ENCODE results near the gene CNTNAP2. TPM values are rescaled to one million over a fixed set of nuclear protein-coding genes. Genes with fewer than 3 reads are reported as not detected.

Gene CNTNAP2
- total RNA-seq, 1 donor = 7.6 TPM

DNA sequence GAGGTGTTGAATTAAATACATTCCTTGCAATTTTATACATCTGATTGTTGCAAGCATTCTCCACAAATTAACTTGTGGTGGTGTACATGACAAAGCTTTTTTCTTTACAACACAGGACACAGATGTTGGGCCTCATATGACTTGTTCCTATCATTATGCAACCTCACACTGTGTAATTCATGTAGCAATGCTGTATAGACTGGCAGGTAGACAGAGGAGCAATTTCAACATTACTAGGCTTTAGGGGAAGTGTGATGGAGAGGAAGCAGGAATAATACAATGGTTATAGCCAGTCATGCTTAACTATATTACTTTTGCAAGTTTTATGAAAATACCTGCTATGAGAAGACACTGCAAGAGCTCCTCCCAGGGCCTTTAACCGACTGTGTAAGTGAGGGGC, 832.1 kb downstream of the CNTNAP2 start:
- no peak for DNase-seq (ENCODE audit: insufficient read length, low spot score, missing footprints)
- Histone ChIP-seq H3K4me3 (ENCODE audit: insufficient read depth, low read length) (no peak overlapping the region), H3K4me1 (ENCODE audit: insufficient read depth, low read length) (no peaks in the 10 kb centered on the region), H3K4me2 (ENCODE audit: insufficient read depth, low read length) (no peak overlapping the region), H3K36me3 (ENCODE audit: insufficient read depth, low read length) (no peaks in the 10 kb centered on the region), H3K27ac (ENCODE audit: low read depth, low read length) (no peak overlapping the region), H3K79me2 (ENCODE audit: insufficient read depth, low read length) (no peaks in the 10 kb centered on the region), H3K9me3 (ENCODE audit: low read depth, low read length) (no peaks in the 10 kb centered on the region), H4K20me1 (ENCODE audit: insufficient read depth, low read length) (no peaks in the 10 kb centered on the region), H2AFZ (ENCODE audit: low read length) (no peak overlapping the region), H3K27me3 (ENCODE audit: insufficient read depth, low read length) (no peaks in the 10 kb centered on the region)
- TF ChIP-seq, protein P1, sequence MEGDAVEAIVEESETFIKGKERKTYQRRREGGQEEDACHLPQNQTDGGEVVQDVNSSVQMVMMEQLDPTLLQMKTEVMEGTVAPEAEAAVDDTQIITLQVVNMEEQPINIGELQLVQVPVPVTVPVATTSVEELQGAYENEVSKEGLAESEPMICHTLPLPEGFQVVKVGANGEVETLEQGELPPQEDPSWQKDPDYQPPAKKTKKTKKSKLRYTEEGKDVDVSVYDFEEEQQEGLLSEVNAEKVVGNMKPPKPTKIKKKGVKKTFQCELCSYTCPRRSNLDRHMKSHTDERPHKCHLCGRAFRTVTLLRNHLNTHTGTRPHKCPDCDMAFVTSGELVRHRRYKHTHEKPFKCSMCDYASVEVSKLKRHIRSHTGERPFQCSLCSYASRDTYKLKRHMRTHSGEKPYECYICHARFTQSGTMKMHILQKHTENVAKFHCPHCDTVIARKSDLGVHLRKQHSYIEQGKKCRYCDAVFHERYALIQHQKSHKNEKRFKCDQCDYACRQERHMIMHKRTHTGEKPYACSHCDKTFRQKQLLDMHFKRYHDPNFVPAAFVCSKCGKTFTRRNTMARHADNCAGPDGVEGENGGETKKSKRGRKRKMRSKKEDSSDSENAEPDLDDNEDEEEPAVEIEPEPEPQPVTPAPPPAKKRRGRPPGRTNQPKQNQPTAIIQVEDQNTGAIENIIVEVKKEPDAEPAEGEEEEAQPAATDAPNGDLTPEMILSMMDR (IDR thresholded peaks at IDR 0.05; ENCODE audit: extremely low read depth, low read depth, low read length) = no peak

- no peaks in the 10 kb centered on the region for H3K79me2 ChIP-seq (ENCODE audit: insufficient read depth, low read length)
- no peak for DNase-seq (ENCODE audit: insufficient read length, low spot score, missing footprints)
- no peaks in the 10 kb centered on the region for H4K20me1 ChIP-seq (ENCODE audit: insufficient read depth, low read length)
- no peaks in the 10 kb centered on the region for H3K27me3 ChIP-seq (ENCODE audit: insufficient read depth, low read length)
- H3K9me3 ChIP-seq (ENCODE audit: low read depth, low read length) = no peaks in the 10 kb centered on the region
- TF ChIP-seq, protein P1 (IDR thresholded peaks at IDR 0.05; ENCODE audit: extremely low read depth, low read depth, low read length) = no peak
- peak overlapping the region; percentile 37 for H2AFZ ChIP-seq (ENCODE audit: low read length)
- no peak overlapping the region for H3K27ac ChIP-seq (ENCODE audit: low read depth, low read length)
- H3K36me3 ChIP-seq (ENCODE audit: insufficient read depth, low read length) = no peaks in the 10 kb centered on the region
- H3K4me2 ChIP-seq (ENCODE audit: insufficient read depth, low read length) = no peak overlapping the region
- H3K4me1 ChIP-seq (ENCODE audit: insufficient read depth, low read length) = peaks cover 3% of the 10 kb centered on the region
- H3K4me3 ChIP-seq (ENCODE audit: insufficient read depth, low read length) = no peak overlapping the region
These were observed 839.7 kb downstream of the CNTNAP2 start for GRCh38 chr7:146956321-146956720.

DNA sequence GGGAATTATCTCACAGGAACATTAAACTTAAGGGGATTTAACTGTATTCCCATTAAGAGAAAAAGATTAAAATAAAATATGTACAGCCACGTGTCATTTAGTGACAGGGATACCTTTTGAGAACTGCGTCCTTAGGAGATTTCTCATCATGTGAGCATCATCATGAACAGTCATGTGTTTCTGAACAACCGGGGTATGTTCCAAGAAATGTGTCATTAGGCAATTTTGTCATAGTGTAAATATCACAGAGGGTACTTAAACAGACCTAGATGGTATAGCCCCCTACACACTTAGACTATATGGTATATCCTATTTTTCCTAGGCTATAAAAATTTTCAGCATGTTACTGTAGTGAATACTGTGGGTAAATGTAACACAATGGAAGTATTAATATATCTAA, 840.3 kb downstream of the CNTNAP2 start:
- no peak for DNase-seq (ENCODE audit: insufficient read length, low spot score, missing footprints)
- Histone ChIP-seq H3K4me2 (ENCODE audit: insufficient read depth, low read length) (no peak overlapping the region), H3K79me2 (ENCODE audit: insufficient read depth, low read length) (no peaks in the 10 kb centered on the region), H3K4me1 (ENCODE audit: insufficient read depth, low read length) (peaks cover 6% of the 10 kb centered on the region), H3K4me3 (ENCODE audit: insufficient read depth, low read length) (no peak overlapping the region), H3K9me3 (ENCODE audit: low read depth, low read length) (no peaks in the 10 kb centered on the region), H3K27me3 (ENCODE audit: insufficient read depth, low read length) (no peaks in the 10 kb centered on the region), H2AFZ (ENCODE audit: low read length) (peak overlapping the region; percentile 37), H3K27ac (ENCODE audit: low read depth, low read length) (no peak overlapping the region), H3K36me3 (ENCODE audit: insufficient read depth, low read length) (no peaks in the 10 kb centered on the region), H4K20me1 (ENCODE audit: insufficient read depth, low read length) (no peaks in the 10 kb centered on the region)
- TF ChIP-seq, protein P1 (IDR thresholded peaks at IDR 0.05; ENCODE audit: extremely low read depth, low read depth, low read length) = no peak

DNA sequence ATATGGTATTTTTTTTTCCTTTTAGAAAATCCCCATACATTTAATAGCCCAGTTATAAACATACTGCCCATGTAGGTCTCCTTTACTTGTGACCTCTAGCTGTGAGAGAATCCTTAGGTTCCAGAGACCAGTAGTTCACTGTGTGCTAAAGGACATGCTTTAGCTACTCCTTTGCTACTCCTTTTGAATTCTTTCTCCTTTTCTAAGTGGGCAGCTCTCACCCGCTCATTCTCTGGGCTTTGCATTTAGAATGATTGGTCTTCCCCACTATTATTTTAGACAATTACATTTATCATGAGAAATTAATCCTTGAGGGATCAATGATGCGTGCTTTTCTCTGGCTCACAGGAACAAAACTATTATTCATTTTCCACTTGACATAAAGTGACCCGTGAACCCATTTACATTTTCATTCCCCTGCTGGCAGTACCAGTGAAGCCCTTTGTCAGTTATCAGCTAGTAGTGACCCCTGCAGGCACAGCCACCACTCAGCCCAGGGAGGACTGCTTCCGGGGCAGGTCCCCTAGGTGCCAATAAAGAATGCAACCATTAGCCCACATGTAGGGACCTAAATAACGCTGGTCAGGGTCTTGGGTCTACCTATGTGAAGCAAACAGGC, 844.3 kb downstream of the CNTNAP2 start:
- TF ChIP-seq, protein P1 (IDR thresholded peaks at IDR 0.05; ENCODE audit: extremely low read depth, low read depth, low read length) = peak; percentile 8
- H3K79me2 ChIP-seq (ENCODE audit: insufficient read depth, low read length) = no peaks in the 10 kb centered on the region
- peaks cover 10% of the 10 kb centered on the region for H3K4me1 ChIP-seq (ENCODE audit: insufficient read depth, low read length)
- no peaks in the 10 kb centered on the region for H3K36me3 ChIP-seq (ENCODE audit: insufficient read depth, low read length)
- no peak overlapping the region for H2AFZ ChIP-seq (ENCODE audit: low read length)
- H3K4me2 ChIP-seq (ENCODE audit: insufficient read depth, low read length) = peak overlapping the region; percentile 60
- H3K27me3 ChIP-seq (ENCODE audit: insufficient read depth, low read length) = no peaks in the 10 kb centered on the region
- no peak overlapping the region for H3K4me3 ChIP-seq (ENCODE audit: insufficient read depth, low read length)
- DNase-seq (ENCODE audit: insufficient read length, low spot score, missing footprints) = no peak
- H3K9me3 ChIP-seq (ENCODE audit: low read depth, low read length) = no peaks in the 10 kb centered on the region
- peak overlapping the region; percentile 59 for H3K27ac ChIP-seq (ENCODE audit: low read depth, low read length)
- H4K20me1 ChIP-seq (ENCODE audit: insufficient read depth, low read length) = no peaks in the 10 kb centered on the region
